MCF 10A (cell line): Measurements from ENCODE around the gene AGPAT4. TPM values are rescaled to one million over a fixed set of nuclear protein-coding genes. Genes with fewer than 3 reads are reported as not detected.

Experiments
- BruUV-seq: library from RNA; stranded (reverse); fragments of 400-500 nt; replicated peaks from 2 replicates; lab custom pipeline; 2021; lab: Mats Ljungman, UMichigan
- CTCF ChIA-PET: fragments of 300-600 bp; sonication (Branson Sonifier 250); formaldehyde crosslinking; extraction: SDS; loops from one replicate; lab custom pipeline; 2021; ENCODE audit warnings: antibody characterized with exemption, inconsistent platforms; lab: Yijun Ruan, JAX
- POLR2A ChIA-PET: fragments of 300-600, 350-650 bp; sonication (Branson Sonifier 250); formaldehyde crosslinking; extraction: SDS; loops from one replicate; lab custom pipeline; 2020; ENCODE audit warnings: antibody characterized with exemption, inconsistent platforms; lab: Yijun Ruan, JAX
- DNase-seq: peaks from one replicate; pipeline ENCODE4 v3.0.0-alpha.2; 2018; ENCODE audit not compliant: unreplicated experiment
- H3K27ac Mint-ChIP-seq: one replicate; pipeline ENCODE4 v1.8.0; 2022; ENCODE audit warnings: mild to moderate bottlenecking, low read depth, mixed read lengths; ENCODE audit not compliant: unreplicated experiment
- H3K27me3 Mint-ChIP-seq: one replicate; pipeline ENCODE4 v1.8.0; 2022; ENCODE audit warnings: mixed read lengths; ENCODE audit not compliant: insufficient read depth, unreplicated experiment
- H3K36me3 Mint-ChIP-seq: one replicate; pipeline ENCODE4 v1.8.0; 2022; ENCODE audit warnings: mild to moderate bottlenecking, moderate library complexity, mixed read lengths; ENCODE audit not compliant: insufficient read depth, unreplicated experiment
- H3K4me1 Mint-ChIP-seq: one replicate; pipeline ENCODE4 v1.8.0; 2022; ENCODE audit warnings: mixed read lengths; ENCODE audit not compliant: insufficient read depth, unreplicated experiment
- H3K4me3 Mint-ChIP-seq: one replicate; pipeline ENCODE4 v1.8.0; 2022; ENCODE audit warnings: mild to moderate bottlenecking, moderate library complexity, mixed read lengths; ENCODE audit not compliant: unreplicated experiment
- H3K9me3 Mint-ChIP-seq: one replicate; pipeline ENCODE4 v1.8.0; 2022; ENCODE audit warnings: mixed read lengths; ENCODE audit not compliant: unreplicated experiment
- intact Hi-C: fragments of 100-400 bp; cut with micrococcal nuclease; formaldehyde crosslinking; loops from 2 replicates; pipeline ENCODE4 v1.14.1; 2022
- total RNA-seq: library from RNA; stranded (reverse); gene quantifications from 2 replicates; pipeline ENCODE4 v1.2.3, GENCODE V29; 2022
- TF ChIP-seq, protein P1 (sequence below): fragments of 200-600 bp; IDR thresholded peaks from one replicate; pipeline ENCODE4 v1.8.0; 2022; ENCODE audit warnings: antibody characterized with exemption, mild to moderate bottlenecking; ENCODE audit not compliant: unreplicated experiment

AGPAT4 gene
- total RNA-seq, 1 experiment from 2014 or later: 5.6 TPM

DNA sequence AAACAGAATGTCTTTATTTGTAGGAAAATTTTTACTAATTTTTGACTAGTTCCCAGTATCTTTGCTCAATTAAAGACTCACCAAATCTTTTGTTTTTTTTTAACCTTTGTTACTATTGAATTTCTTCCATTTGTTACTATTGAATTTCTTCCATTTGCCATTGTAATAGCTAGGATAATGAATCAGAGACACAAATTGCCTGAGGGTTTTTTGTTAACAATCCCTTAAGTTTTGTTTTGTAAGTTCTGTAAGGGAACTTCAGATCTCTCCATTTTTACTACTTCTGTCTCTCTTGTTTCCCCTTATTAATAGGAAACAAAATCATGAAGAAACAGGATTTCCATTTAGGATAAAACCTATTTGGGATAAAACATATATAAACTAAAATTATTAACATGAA, 177.9 kb downstream of the AGPAT4 start:
- CTCF ChIA-PET: interaction anchor here (0.7 to 3.6 kb wide), 4 partner anchors 43 to 326 kb away, joined by 3 to 14 read pairs (median 4); no protein-coding TSS in a partner anchor
- Mint-ChIP-seq H3K4me3 (no peak overlapping the region), H3K27ac (no peak overlapping the region), H3K4me1 (peaks cover 22% of the 10 kb centered on the region), H3K27me3 (no peaks in the 10 kb centered on the region), H3K9me3 (no peaks in the 10 kb centered on the region), H3K36me3 (peaks cover 72% of the 10 kb centered on the region)
- intact Hi-C loops: no loop called here
- no TSS peak for BruUV-seq
- POLR2A ChIA-PET: interaction anchor here (1.0 to 1.1 kb wide), 3 partner anchors 9 to 57 kb away, joined by 3 read pairs; no protein-coding TSS in a partner anchor
- TF ChIP-seq, protein P1, sequence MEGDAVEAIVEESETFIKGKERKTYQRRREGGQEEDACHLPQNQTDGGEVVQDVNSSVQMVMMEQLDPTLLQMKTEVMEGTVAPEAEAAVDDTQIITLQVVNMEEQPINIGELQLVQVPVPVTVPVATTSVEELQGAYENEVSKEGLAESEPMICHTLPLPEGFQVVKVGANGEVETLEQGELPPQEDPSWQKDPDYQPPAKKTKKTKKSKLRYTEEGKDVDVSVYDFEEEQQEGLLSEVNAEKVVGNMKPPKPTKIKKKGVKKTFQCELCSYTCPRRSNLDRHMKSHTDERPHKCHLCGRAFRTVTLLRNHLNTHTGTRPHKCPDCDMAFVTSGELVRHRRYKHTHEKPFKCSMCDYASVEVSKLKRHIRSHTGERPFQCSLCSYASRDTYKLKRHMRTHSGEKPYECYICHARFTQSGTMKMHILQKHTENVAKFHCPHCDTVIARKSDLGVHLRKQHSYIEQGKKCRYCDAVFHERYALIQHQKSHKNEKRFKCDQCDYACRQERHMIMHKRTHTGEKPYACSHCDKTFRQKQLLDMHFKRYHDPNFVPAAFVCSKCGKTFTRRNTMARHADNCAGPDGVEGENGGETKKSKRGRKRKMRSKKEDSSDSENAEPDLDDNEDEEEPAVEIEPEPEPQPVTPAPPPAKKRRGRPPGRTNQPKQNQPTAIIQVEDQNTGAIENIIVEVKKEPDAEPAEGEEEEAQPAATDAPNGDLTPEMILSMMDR: no peak
- DNase-seq: no peak

DNA sequence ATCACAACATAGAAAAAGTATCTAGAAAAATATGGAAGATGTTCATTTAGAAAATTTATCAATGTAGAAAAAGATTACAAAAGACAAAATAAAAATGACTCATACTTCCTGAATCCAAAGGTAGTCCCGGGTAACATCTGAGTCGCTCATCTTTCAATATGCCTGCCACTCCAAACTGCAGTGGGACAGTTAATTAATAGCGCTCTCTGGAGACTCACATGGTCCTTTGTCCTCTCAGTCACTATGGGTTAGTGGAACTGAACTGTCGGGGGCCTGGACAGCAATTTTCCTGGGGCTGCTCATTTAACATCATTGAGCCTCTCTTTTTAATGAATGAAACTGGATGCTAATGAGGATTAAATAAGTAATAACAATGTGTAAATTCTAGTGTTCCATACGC, 178.9 kb downstream of the AGPAT4 start:
- Mint-ChIP-seq H3K36me3 (peaks cover 80% of the 10 kb centered on the region), H3K4me1 (peaks cover 22% of the 10 kb centered on the region), H3K27ac (peak overlapping the region; percentile 1), H3K27me3 (no peaks in the 10 kb centered on the region), H3K4me3 (no peak overlapping the region), H3K9me3 (no peaks in the 10 kb centered on the region)
- intact Hi-C loops: loop anchor here (5.0 kb wide), 1 partner anchor 103 kb away; the partner anchor contains the start of gene MAP3K4
- DNase-seq: peak; percentile 29
- ChIA-PET POLR2A (interaction anchor here (0.7 to 1.1 kb wide), 3 partner anchors 47 to 128 kb away, joined by 3 to 4 read pairs (median 3); no protein-coding TSS in a partner anchor), CTCF (interaction anchor here (0.5 to 3.6 kb wide), 6 partner anchors 97 to 1956 kb away, joined by 3 to 14 read pairs (median 4); no protein-coding TSS in a partner anchor)
- TF ChIP-seq, protein P1: no peak
- BruUV-seq: no TSS peak

GRCh38 chr6:161091972-161092701, 181.7 kb downstream of the AGPAT4 start:
- Mint-ChIP-seq H3K36me3 (peaks cover 75% of the 10 kb centered on the region), H3K4me3 (peak overlapping the region; percentile 21), H3K27ac (peak overlapping the region; percentile 81), H3K27me3 (no peaks in the 10 kb centered on the region), H3K9me3 (no peaks in the 10 kb centered on the region), H3K4me1 (peaks cover 22% of the 10 kb centered on the region)
- TF ChIP-seq, protein P1: no peak
- CTCF ChIA-PET: interaction anchor here (0.8 to 1.5 kb wide), 4 partner anchors 9 to 100 kb away, joined by 3 to 6 read pairs (median 4); partner anchors contain the start of gene MAP3K4
- BruUV-seq: TSS peak; percentile 40
- intact Hi-C loops: loop anchor here (2.0 to 5.0 kb wide), 2 partner anchors 100 to 161 kb away; partner anchors contain the start of gene MAP3K4
- DNase-seq: peak; percentile 41
- POLR2A ChIA-PET: interaction anchor here (1.2 to 1.4 kb wide), 3 partner anchors 11 to 279 kb away, joined by 4 to 6 read pairs (median 5); no protein-coding TSS in a partner anchor

DNA sequence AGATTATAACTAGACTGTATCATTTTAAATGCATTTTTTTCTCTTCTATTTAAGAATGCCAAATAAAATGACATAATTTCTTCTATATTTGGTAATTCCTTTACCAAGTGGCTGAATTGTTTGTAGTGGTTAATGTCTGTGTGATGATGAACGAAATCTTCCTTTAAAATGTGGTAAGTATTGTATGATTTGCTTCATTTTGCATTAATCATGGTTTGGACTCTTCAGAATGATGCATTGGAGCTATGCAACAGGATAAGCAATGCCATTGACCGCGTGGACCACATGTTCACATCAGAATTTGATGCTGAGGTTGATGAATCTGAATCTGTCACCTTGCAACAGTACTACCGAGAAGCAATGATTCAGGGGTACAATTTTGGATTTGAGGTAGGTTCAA, 182.7 kb downstream of the AGPAT4 start:
- TF ChIP-seq, protein P1: no peak
- Mint-ChIP-seq H3K4me1 (peaks cover 21% of the 10 kb centered on the region), H3K9me3 (no peaks in the 10 kb centered on the region), H3K27me3 (no peaks in the 10 kb centered on the region), H3K4me3 (no peak overlapping the region), H3K27ac (no peak overlapping the region), H3K36me3 (peaks cover 68% of the 10 kb centered on the region)
- intact Hi-C loops: loop anchor here (5.0 kb wide), 1 partner anchor 99 kb away; the partner anchor contains the start of gene MAP3K4
- ChIA-PET POLR2A (interaction anchor here (1.4 kb wide), 1 partner anchor 280 kb away, joined by 6 read pairs; no protein-coding TSS in a partner anchor), CTCF (interaction anchor here (1.2 to 1.5 kb wide), 2 partner anchors 10 to 61 kb away, joined by 4 to 6 read pairs; no protein-coding TSS in a partner anchor)
- DNase-seq: no peak
- BruUV-seq: no TSS peak
